GM19025 (cell line): Measurements from ENCODE around the gene KYAT1.
A peak's percentile ranks its signal among the peaks of the same experiment; 100 is the strongest.
"Not testable (repeated sequence)": the region's sequence is repeated elsewhere in the genome, so short reads cannot be mapped to it uniquely, and the experiment has no call there.

ENCODE experiments used
- ATAC-seq: cut with Tn5 transposase; IDR thresholded peaks from one replicate; pipeline ENCODE4 v1.9.1; 2021; ENCODE audit warnings: mild to moderate bottlenecking, low read depth, moderate library complexity; ENCODE audit not compliant: unreplicated experiment

KYAT1 gene

DNA sequence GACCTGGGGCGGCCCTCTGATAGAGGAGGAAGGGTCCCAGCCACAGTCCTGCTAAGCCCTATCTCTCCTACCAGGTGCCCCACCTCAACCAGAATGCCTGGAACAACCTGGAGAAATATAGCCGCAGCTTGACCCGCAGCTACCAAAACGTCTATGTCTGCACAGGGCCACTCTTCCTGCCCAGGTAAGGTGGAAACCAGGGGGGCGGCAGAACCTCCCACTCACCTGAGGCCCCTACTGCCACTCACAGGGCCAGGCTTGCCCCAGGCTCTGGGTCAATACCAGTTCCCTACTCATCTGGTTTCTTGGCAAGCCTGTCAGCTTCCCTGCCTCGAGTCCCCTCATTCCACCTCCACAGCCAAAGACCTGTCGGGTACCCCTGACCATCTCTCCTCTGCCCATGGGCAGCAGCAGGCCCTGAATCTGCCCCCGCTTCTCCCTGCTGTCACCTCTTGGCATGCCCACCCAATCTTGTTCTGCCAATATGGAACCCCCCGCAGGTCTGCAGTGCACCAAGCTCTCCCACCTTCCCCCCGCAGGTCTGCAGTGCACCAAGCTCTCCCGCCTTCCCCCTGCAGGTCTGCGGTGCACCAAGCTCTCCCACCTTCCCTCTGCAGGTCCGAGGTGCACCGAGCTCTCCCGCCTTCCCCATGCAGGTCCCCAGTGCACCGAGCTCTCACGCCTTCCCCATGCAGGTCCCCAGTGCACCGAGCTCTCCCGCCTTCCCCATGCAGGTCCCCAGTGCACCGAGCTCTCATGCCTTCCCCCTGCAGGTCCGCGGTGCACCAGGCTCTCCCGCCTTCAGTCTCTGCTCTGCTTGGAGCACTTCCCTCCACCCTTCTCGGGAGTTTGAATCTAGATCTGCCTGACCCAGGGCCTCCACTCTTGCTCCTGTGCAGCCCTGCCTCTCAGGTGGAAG, 60.8 kb downstream of the KYAT1 start:
- no peak for ATAC-seq

DNA sequence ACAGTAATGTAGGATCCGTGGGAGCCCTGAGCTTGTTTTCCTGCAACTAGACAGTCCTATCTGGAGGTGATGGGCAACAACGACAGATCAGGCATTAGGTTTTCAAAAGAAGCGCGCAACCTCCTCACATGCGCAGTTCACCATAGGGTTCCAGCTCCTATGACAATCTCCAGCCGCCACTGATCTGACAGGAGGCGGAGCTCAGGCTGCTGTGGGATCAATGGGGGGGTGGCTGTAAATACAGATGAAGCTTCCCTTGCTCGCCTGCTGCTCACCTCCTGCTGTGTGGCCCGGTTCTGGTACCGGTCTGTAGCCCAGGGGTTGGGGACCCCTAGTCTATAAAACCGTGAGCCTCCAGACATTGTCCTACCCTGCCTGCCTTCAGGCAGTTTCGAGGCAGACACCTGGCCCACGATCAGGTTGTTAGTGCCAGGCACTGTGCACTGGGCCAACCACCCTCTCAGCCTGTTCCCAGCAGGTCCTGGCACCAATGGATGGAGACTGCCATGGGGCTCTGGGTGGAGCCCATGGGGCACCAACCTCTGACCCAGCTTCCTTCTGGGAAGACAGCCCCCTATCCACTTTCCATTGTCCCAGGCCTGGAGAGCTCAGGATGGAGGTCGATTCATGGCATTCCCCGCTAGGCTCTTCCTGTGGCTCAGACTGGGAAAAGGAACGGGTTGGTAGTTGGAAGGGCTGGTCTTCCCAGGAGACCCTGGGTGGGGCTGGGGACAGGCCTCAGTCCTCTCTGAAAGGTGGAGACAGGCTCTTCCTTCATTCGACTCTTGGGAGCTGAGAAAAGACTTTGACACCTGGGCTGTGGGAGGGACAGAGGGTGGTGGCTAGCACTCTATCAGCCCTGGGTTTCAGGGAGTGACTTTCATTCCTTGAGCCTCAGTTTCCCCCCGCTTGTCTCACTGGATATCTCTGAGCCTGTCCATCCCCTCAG, 61.8 kb downstream of the KYAT1 start:
- ATAC-seq, result no peak

DNA sequence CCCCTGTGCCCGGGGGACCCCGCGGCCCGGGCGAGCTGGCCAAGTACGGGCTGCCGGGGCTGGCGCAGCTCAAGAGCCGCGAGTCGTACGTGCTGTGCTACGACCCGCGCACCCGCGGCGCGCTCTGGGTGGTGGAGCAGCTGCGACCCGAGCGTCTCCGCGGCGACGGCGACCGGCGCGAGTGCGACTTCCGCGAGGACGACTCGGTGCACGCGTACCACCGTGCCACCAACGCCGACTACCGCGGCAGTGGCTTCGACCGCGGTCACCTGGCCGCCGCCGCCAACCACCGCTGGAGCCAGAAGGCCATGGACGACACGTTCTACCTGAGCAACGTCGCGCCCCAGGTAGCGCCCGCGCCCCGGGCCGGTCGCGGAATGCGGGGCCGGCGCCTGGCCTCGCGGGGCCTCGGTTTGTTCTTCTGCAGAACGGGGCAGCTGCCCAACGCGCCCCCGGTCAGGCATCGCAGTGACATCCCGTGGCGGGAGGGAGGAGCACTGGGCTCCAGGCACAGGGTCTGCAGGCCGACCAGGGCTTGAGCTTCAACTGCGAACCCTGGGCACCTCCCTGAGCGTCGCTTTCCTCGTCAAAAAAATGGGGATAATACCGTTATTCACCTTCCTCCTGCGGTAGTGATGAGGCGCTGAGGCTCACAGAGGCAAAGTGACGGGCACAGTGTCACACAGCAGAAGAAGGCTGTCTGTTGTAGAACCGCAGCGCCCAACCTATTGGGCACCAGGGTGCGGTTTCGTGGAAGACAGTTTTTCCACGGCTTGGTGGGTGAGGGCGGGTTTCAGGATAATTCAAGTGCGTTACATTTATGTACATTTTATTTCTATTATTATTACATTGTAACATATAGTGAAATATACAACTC, 62.7 kb downstream of the KYAT1 start:
- peak; percentile 22 for ATAC-seq

DNA sequence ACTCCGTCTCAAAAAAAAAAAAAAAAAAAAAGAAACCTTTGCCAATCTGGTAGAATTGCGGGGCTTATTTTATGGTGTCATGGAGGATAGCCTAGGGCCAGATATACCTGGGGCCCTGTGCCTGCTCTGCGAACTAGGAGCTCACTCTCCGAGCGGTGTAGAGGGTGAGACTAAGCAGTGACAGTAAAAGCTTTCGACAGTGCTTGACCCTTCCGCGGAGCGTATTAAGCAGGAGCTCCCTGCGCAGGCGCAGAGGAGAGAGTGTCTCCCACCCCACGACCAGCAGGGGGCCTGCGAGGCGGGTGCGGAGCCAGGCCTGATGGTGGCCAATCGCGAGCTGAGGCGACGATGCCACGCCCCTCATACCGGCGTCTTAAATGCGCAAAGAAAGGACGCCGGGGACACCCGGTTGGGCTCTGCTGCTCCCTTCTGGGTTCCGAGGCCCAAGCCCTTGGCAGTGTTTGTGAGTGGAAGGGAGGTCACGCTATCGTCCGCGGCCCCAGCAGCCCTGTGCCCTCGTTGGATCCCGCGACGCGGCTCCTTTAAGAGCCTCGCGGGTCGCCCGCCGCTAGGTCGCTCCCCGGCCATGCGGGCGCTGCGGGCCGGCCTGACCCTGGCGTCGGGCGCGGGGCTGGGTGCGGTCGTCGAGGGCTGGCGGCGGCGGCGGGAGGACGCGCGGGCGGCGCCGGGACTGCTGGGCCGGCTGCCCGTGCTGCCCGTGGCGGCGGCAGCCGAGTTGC, 63.5 kb downstream of the KYAT1 start, which contains the start of gene ENDOG:
Gene ENDOG, plus strand, starts transcription at position 402 of the 740 bp plus-strand sequence. Its CDS starts 185 bp downstream, at position 587.
- peak; percentile 88 for ATAC-seq

DNA sequence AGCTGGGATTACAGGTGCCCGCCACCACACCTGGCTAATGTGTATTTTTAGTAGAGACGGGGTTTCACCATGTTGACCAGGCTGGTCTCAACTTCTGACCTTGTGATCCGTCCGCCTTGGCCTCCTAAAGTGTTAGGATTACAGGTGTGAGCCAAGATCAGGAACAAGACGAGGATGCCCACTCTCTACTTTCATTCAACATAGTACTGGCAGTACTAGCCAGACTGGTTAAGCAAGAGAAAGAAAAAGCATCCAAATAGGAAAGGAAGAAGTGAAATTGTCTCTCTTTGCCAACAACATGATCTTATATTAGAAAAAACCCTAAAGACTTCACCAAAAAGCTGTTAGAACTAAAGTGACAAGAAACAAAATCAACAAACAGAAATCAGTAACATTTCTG, 70.9 kb downstream of the KYAT1 start:
- no peak for ATAC-seq

DNA sequence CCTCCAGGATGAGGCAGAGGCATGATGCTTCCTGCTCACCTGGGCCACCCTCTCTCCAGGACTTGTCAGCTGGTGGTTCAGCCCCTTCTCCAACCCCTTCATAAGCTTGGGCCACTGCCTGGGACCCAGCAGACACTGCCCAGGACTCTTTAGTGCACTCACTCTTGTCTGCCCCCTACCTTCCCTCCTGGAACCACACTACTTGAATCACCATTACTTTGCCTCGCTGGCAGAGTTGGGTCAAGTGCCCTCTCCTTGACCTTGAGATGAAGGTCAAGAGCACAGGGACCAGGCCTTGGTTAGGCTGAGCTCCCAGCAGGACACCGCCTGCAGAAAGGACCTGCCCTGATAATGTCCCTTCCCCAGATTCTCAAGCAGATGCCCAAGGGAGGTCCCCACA, 71.9 kb downstream of the KYAT1 start:
- no peak for ATAC-seq

DNA sequence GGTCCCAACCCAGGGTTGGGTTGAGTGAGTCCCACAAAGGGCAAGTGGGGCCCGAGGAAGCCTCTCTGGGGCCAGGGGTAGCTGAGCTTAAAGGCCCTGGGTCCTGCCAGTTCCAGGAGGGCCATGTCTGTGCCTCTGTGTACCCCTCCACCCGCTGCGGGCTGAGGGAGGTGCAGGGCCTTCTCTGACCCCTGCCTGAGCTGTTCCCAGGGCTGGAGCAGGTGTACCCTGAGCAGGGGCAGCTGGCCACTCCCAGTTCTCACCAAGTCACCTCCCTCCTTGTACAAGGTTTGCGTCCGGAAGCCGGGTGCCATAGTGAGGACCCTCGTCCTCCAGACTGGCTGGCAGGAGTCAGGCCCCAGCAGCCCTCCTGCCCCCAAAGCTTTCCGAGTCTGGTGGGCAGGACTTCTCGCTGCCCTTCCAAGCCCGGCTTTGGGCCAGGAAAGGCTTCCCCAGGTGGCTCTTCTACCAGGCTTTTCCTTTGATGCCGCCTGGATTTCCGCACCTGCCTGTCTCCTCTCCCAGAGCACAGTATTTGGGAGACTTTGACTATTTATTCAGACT, 72.6 kb downstream of the KYAT1 start:
- no peak for ATAC-seq

DNA sequence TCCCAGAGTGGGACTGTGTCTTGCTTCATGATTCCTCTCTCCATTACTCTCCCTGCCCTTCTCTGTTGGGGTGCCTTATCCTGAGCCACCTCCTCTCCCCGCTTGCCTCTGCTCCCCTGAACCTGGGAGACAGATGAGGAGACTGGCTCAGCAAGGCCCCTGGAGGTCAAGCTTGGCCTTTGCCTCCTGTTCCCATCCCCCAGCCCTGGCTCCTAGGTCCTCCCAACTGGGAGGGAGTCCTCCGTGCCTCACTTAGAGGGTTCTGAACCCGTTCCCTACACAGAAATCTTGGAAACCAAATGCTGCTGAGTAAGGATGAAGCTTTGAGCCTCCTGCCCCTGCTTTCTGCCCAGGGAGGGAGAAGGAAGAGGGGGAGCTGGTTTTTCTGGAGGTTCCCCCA, 73.2 kb downstream of the KYAT1 start:
- ATAC-seq, result no peak

DNA sequence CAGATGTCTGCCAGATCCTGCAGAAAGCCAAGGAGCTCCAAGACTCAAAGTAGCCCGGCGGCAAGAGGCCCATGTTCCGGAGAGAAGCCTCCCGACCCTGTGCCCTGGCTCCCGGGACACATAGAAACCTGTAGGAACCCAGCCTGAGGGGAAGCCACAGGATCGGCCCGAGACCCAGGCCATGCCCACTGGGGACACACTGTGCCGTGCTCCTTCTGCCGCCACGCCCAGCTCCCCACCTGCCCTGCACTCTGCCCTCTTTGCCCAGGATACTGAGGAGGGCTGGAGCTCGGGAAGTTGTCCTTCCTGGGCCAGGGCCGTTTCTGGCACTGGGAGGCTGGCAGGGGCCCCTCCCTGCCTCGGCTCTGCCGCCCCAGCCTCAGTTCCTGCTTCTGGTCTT, 73.9 kb downstream of the KYAT1 start:
- no peak for ATAC-seq

DNA sequence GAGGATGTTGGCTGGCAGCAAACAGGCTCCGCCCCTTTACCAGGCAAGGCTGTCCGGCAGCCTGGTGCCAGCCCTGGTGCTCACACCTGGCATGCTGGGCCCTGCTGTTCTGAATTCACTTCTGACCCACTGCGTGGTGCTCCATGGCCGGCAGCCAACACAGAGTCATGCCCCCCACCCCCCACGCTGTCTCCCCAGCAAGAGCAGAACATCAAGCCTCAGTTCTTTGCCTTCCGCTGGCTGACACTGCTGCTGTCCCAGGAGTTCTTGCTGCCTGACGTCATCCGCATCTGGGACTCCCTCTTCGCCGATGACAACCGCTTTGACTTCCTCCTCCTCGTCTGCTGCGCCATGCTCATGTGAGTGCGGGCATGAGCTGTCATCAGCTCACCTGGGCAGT, 76.1 kb downstream of the KYAT1 start:
- ATAC-seq, result no peak

DNA sequence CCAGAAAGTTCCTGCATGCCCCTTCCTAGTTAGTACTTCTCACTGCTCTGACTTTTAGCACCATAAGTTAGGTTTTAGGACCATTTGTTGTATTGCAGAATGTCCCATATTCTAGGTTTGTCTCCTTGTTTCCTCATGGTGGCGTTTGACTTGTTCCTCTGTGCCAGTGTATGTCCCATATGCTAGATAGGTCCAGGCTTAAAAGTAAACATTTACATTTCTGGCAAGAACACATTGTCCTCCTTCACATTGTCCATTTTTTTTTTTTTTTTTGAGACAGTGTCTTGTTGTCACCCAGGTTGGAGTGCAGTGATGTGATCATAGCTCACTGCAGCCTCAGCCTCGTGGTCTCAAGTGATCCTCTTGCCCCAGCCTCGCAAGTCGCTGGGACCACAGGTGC, 79.3 kb downstream of the KYAT1 start:
- ATAC-seq, result no peak

DNA sequence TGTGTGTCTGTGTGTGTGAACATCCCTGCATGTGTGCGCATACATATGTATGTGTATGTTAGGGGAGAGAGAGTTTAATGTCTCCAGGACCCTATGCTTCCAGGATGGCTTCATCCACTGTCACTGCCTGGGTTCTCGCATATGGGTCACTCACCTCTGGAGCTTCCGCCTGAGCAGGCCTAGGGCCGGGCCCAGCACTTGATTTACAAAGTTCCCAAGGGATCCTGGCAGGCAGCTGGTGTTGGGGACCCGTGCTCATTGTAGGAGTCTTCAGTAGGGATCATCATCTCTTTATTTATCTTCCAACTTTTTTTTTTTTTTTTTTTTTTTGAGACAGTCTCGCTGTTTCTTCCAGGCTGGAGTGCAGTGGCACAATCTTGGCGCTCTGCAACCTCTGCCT, 81.7 kb downstream of the KYAT1 start:
- no peak for ATAC-seq

DNA sequence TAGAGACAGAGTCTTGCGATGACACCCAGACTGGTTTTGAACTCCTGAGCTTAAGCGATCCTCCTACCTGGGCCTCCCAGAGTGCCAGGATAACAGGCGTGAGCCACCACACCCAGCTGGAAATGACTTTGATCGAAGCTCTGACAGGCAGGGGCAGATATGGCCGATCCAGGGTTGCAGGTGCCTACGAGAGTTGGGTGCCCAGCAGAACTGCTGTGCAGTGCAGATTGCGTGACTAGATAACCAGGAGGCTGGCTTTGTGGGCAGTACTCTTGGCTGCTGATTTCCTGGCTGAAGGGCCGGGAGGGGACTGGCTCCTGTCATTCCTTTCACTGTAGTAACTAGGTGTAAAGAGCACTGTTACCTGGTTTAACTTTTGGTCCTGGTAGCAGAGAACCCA, 82.9 kb downstream of the KYAT1 start:
- no peak for ATAC-seq

DNA sequence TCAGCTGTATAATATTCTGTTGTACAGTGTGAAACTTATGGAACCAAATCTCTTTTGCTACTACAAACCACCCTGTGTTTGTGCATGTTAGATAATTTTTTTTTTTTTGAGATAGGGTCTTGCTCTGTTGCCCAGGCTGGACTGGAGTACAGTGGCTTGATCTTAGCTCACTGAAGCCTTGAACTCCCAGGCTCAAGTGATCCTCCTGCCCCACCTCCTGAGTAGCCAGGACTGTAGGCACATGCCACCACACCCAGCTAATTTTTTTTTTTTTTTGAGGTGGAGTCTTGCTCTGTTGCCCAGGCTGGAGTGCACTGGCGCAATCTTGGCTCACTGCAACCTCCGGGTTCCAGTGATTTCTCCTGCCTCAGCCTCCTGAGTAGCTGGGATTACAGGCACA, 86.8 kb downstream of the KYAT1 start:
- ATAC-seq, result not testable (repeated sequence)

DNA sequence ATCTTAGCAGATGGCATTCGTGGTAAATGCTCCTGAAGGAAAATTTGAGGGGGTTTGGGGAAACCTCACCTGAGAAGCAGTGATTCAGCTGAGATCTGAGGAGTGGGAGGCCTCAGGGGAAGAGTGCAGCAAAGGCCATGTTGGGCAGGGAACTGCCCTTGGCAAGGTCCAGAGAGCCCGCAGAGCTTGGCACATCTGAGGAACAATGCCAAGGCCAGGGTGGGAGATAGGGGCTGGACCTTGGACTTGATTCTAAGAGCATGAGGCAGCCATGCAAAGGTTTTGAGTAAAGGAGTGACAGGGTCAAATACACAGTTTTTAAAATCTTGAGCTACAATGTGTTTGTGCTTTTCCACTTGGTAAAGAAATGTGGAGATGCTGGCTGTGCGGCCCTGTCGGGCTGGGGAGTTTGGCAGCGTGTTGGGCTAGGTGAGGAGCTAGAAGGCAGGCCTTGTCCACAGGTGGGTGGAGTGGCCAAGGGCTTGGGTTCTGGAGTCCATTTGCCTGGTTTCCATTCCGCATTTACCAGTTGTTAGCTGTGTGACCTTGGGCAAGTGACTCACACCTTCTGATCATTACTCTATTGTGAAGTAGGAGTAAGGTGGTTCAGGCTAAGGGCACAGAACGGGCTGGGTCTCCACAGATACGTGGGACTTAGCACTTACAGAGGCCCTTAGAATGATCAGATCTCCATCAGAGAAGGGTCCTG, 88.6 kb downstream of the KYAT1 start:
- ATAC-seq, result no peak

DNA sequence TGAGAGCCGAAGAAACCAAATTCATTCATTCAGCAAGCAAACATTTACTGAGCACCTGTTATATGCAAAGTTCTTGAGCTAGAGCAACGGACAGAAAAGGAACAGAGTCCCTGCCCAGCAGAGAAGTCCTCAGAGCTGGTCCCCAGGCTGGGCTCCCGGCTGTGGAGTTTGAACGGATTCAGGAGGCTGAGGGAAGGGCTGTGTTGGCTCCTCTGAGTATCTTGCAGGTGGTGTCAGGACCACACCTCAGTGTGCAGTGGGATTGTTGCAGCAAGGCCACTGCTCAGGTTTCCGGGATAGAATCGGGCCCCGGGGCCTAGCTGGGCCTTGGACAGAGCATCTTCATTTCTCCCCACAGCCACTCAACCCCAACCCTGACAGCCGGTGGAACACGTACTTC, 89.6 kb downstream of the KYAT1 start:
- ATAC-seq, result no peak

DNA sequence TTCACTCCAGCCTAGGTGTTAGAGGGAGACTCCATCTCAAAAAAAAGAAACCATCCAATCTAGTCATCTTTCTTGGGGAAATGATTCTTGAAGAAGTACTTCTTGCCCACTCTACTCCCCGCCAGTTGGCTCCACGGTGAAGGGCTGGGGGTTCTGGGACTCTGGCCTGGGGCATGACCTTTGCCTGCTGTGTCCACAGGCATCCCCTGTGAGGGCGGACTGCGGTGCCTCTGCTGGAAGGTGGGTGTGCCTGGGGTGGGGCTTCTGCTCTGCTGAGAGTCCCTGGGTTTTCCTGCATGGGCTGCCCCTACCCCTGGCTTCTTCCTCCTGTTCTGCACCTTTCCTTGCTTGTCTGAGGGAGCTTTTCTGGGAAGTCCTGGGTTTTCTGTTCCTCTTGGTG, 91.2 kb downstream of the KYAT1 start:
- no peak for ATAC-seq

DNA sequence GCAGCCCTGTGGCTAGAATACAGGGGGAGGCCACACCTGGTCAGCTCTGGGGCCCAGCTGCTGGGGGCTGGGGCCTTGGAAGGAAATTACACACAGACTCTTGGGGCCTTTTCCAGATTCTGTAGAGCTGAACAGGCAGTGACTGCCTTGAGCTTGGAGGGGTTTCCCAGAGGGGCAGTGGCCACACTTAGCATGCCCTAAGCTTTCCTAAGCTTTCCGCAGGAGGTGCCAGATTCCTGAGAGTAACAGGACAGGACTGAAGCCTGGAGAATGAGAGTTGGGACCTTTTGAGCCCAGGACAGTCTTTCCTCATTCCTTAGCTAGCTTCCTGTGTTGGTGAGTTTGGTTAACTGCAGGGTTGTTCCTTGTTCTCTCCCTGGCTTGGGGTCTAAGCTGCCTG, 93.3 kb downstream of the KYAT1 start:
- no peak for ATAC-seq

DNA sequence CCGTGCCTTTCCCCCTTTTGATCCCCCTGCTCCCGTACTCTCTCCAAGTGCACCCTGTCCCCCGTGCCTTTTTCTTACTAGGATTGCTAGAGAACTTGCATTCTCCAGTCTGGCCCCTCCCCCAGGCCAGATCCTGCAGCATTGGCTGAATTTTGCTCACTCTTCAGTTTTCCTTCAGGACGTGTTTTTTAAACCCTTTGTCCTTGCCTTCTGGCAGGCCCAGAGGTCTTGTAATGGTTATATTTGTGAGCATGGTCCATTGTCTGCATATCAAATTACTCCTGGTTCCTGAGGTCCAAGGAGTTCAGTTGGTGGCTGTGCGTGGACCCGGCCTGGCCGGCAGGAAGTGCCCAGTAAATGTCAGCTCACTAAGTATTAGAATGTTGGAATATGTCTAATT, 94.1 kb downstream of the KYAT1 start:
- no peak for ATAC-seq
